Activated CD4-positive, alpha-beta T cell treated with anti-CD3 and anti-CD28 coated beads for 4 hours (primary cell): ENCODE measurements around the gene COL20A1.
"Not testable (repeated sequence)": the region's sequence is repeated elsewhere in the genome, so short reads cannot be mapped to it uniquely, and the experiment has no call there.

Source experiments
- DNase-seq, 2 donors: peaks; one replicate each; pipeline ENCODE4 v3.0.0-alpha.2; 2020

Gene COL20A1

DNA sequence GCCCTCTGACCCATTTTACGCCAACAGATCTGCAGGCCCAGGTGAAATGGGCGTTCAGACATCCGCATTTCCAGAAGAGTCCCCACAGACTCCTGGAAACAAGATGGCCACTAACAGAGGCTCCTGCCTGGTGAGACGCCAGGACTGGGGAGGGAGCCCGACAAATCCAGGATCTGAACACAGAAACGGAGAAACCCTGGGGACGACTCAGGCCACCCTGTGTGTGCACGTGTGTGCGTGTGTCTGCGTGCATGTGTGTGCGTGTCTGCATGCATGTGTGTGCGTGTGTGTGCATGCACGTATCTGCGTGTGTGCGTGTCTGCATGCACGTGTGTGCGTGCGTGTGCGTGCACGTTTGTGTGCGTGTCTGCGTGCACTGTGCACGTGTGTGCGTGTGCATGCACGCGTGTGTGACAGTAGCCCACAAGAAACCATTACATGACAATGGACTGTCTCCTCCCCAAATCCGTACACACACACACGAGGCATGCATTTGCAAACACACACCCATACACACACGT is 43.3 kb downstream of the COL20A1 start:
- no peak for DNase-seq

DNA sequence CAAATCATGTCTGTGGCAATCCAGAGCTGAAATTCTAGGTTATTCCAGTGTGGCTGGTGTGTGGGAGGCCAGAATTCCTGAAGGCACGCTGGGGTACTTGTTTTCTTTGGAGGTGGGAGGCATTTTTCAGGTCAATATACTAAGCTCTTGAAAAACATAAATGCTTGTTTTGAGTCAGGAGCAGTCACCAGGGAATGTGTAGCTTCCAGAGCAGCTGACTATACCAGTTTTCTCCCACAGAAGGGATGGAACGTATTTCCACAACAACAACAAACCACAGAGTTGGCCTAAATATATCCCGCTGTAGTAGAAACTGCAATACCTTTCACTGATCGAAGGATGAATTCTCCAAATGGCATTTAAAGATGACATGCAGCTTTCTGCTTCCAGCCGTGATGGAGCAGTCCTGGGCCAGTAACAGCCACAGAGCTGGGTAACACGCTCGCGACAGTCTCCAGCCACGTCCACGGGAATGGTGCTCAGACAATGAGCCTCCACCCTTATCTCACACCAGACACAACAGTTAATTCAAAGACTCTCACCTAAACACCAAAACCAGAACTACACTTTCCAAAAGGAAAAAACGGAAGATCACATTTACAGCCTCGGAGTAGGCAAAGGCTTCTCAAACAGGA is 44.9 kb downstream of the COL20A1 start:
- no peak for DNase-seq

DNA sequence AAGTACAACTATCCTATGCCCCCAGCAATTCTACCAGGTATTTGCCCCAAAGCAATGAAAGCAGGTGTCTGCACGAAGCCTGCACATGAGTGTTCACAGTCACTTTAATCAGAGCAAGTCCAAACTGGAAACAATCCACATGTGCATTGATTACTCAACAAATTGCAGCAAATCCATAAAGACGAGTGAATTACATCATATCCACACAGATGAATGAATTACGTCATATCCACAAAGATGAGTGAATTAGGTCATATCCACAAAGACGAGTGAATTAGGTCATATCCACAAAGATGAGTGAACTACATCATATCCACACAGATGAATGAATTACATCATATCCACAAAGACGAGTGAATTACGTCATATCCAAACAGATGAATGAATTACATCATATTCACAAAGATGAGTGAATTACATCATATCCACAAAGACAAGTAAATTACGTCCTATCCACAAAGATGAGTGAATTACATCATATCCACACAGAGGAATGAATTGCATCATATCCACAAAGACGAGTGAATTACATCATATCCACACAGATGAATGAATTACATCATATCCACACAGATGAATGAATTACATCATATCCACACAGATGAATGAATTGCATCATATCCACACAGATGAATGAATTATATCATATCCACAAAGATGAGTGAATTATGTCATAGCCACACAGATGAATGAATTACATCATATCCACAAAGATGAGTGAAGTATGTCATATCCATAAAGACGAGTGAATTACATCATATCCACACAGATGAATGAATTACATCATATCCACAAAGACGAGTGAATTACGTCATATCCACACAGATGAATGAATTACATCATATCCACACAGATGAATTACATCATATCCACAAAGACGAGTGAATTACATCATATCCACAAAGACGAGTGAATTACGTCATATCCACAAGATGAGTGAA is 46.4 kb downstream of the COL20A1 start:
- not testable (repeated sequence) for DNase-seq

DNA sequence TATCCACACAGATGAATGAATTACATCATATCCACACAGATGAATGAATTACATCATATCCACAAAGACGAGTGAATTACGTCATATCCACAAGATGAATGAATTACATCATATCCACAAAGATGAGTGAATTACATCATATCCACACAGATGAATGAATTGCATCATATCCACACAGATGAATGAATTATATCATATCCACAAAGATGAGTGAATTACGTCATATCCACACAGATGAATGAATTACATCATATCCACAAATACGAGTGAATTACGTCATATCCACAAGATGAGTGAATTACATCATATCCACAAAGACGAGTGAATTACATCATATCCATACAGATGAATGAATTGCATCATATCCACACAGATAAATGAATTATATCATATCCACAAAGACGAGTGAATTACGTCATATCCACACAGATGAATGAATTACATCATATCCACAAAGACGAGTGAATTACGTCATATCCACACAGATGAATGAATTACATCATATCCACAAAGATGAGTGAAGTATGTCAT is 47.2 kb downstream of the COL20A1 start:
- not testable (repeated sequence) for DNase-seq

DNA sequence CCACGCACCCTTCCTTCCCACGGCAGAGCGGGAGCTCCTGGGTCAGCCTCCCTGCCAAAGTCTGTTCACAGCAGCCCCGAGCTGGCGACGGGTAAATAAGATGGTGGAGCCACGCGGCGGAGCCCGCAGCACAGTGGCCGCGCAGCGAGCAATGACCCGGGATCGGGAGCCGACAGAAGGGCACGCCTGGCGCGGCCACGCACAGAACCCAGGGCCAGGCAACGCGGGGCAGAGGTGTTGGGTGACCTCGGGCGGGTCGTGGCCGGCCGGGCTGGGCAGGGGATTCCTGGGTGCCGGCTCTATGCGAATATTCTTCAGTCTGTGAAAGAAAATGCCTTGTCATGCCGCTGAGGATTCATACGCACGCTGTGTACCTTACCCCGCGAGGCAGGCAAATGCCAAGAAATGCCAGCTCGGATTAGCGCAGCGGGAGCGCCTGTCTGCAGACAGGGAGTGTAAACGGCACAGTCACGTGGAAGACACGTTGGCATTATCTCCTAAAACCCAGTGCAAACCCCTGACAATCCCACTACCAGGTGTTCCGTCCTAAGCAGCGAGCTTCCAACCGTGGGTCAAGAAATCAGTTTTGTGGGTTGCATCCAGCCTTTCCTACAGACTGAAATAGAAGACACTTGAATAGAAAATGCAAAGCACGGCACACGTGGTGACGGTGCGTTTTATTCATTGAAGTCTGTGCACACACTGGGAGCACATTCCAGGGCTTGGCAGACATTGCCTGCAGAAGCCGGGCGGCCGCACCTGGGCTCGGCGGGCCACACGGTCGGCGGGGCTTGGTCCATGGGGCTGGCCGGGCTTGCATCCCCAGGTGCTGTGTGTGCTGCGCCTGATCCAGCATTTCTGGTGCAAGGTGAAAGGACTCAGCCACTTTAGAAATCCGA is 49.8 kb downstream of the COL20A1 start:
- DNase-seq, result no peak

DNA sequence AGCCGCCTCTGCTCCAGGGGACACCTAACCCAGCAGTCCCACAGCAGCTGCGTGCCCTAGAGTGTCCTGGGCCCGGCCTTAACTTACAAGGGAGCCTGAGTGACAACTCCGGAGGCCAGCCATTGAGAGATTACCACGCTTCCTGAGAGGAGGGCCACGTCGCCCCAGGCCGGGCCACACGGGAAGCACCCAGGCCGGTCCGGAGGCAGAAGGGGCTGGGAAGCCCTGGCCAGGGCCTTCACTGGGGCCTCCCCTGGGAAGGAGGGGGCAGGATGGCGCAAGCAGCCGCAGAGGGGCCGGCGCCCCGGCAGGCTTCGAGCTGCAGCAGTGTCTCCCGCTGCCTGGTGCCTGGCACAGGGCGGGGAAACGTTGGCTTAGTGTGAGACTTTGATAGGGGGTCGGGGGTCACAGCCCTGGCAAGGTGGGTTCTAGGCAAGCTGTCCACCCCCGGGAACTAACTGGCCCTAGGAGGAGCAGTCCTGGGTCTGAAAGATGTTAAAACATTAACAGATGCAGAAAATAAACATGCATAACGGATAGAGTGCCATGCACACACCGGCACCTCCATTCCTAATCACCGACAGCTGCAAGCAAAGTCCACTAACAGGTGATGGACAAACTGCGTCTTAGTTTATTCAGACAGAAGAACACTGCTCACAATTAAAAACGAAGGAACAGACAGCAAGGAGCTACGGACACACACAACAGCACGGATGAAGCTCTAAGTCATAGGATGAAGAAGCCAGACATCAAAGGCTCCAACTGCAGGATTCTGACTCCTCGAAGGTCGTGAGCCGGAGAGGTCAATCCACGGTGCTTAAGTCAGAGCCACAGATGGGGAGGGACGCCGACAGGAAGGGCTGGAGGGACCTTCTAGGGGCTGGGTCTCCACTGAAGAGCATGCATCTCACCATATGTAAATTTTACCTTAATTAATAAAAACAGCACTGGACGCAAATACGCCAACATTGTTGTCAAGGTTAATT is 50.8 kb downstream of the COL20A1 start:
- no peak for DNase-seq

DNA sequence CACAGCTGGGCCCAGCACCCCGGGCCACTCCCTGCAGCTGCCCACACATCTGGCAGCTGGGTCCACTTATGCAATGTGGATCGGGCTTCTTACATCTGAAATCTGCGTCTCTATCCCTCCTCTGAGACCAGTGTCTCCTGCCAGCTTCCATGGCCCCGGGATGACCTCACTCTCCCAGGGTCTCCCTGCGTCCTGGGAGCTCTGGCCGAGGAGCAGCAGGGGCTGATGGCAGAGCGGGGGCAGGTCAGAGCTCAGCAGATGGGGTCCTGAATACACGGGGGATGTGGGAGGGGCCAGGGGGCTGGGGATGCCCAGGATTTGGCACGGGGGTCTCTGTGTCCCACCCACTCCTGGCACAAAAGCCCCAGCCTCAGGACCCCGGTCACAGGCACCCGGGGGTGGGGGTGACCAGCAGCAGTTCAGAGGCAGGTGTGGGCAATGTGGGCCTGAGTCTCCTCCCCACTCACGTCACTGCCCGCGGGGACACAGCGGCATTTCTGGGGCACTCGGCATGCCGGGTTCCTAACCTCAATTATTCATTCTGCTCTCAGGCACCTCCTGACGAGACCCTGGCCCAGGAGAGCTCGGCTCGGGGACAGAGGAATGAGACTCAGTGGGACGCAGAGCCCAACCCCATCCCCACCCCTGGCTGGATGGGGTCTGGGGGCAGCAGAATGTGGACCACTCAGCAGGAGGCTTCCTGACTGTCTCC is 51.8 kb downstream of the COL20A1 start:
- no peak for DNase-seq

DNA sequence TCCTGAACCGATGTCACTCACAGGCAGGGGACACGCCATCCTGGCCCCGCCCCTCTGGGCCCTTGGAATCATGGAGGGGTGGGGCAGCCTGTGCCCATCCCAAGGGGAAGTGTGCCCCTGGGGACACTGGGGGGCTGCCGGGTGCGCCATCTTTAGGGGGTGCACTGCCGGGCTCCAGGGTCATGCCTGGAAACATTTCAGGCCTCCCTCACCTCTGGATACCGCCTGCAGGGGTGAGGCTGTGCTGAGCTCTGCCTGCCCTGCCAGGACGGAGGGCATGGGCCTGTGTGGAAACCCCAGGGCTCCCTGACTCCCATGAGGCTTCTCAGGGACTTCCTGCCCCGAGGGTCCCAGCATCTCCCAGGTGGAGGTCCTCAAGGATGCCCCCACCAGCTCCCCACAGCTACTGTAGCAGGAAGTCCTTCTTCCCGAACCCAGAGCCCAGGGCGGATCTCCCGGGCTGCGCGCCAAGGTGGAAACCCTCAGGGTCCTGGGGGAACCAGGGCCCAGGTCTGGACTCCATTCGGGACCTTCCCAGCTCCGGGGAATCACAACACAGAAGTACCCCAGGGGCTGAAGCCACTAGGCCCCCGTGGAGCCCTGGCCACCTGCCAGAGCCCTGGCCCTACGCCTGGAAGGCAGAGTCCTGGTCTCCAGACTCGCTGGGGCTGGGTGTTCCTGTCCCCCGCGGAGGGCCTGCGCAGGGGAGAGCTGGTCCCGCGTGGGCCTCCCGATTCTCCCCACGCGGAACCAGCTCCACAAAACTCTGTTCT is 52.5 kb downstream of the COL20A1 start:
- DNase-seq, result no peak

DNA sequence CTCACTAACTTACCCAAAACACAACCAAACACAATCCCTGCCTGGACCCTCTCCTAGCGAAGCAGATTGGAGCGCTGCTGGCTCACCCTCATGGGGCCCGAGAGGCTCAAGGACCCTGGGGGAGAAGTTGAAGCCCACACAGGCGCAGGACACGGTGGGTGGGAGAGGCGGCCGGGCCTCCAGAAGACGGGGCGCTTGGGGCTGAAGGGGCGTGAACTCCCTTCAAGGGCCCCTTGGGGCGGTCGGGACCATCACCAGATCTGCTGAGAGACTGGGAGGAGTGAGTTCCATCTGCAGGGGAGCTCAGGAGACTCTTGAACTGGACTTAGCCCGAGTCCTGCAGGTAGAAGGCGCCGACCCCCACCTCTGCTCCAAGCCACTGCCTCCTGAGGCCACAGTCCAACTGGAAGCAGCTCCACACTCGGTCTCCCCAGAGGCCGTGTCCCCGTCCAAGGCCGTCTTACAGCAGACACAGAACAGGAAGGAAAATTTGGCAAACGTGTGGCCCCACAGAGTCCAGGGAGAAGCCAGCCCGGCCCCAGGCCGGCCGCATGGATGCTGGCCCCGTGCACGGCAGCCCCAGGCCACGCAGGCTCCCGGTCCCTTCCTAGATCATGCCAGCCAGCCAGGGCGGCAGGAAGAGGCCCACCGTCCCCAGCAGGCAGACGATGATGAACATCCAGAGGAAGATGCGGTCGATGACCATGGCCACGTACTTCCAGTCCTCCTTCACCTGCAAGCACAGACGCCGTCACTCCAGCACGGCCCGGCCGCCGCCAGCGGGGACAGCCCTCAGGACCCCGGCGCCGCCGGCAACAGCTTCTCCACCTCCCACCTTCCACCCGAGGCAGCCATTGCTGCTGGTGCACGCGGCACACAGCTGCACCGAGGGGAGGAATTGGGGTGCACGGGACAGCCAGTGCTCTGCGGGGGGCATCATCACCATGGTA is 53.4 kb downstream of the COL20A1 start:
- no peak for DNase-seq

DNA sequence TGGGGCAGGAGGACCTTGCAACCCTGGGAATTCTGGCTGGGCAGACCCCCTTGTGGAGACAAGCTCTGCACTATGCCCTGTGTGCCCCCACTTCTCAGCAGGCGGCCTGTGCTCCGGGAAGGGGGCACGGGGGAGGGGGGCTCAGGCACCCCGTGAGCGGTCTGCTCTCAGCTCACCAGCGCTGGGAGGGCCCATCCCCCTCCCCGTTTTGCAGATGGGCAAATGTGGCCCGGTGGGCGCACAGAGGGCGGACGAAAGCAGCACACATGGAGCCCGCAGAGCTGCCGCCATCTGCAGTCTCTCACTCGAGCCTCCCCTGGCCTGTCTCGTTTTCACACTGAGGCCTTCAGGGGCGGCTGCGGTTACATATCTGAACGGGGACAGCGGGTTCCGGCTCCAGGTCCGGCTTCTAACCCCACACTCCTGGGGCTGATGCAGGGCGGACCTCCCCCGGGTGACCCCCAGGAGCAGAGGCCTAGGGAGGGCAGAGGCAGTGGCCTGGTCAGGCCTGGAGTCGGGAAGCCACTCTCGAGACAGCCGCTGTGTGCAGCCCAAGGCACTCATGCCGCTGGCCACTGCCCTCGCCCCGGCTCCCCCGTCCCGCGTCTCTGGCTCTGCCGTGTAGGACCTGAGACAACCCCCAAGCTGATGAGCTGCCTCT is 54.2 kb downstream of the COL20A1 start:
- DNase-seq, result no peak

DNA sequence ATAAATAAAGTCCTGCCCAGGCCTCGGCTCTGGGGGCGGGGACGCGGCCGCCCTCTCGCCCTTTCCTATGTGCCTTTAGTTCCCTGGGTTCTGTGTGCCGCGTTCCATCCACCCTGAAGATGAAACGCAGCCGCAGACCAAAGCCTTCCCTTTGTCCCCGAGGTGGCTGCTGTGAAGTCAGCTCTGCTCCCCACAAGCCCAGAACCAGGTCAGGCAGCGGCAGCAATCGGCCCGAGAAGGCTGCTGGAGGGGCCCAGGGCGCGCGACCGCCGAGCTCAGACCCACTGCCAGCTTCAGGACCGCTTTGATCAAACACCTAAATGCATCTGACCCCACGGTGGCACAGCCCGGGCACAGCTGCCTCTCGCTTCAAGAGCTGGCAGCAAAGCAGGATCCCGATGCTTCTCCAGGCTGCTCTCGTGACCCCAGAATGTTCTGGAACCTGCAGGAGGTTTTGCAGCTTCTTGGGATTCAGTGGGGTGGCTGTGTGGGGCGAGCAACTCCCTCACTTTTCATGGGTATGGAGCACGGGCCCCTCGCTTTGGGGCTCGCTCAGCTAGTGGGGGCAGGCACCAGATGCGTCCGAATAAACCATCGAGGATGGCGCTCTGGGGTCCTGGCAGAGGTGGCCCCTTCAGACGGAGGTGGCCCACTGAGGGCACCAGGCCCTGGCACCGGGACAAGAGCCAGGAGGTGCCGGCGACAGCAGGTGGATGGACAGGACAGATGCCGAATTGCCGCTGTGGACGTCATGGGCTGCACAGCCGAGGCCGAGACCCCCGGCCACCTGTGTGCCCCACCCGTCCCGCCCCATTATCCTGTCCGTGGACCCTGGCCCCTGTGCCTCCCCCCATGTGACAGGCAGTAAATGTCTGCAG is 55.2 kb downstream of the COL20A1 start:
- no peak for DNase-seq

DNA sequence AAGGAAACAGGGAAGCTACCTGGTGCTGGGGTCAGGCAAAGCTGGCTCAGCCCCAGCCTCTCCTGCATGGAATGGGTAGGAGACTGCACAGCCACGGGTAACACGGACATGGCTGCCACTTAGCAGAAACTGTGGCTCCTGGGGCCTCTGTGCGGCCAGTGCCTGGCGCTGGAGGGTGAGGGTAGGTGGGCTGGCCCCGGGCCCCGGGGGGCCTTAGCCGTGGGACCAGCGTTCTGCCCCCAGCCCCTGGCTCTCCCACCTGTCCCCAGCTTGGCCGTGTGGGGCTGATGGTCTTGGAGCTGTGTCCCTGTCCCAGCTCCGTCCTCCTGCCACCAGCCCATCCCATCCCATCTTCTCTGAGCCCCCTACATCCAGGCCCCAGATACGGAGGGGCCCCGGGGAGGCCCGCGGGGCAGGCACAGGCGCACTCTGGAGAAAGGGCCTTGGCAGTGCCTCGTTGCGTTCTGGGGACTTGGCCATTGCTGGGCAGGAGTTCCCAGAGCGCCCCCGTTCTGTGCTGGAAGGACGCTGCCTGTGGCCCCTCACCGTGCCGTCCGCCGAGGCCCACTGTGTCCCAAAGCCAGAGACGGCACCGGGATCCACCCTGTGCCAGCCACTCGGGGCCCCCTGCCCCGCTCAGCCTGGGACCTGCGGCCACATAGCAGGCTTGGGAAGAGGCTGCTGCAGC is 56.0 kb downstream of the COL20A1 start:
- no peak for DNase-seq

DNA sequence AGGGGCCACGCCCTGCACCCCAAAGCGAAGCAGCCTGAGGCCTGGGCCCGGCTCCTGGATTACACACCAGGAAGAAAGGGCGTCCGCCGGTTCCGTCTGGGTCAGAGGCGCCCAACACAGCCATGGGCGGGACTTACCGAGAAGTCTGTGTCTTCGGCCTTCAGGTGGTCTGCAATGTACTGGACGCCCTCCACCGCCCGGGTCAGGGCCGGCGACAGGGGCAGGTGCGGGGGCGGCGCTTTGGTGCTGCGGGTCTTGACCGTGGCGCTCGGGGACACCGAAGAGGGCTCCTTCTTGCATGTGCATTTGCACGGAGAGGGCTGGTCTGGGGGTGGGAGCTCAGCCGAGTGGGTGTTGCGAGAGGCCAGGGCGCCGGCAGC is 56.5 kb downstream of the COL20A1 start:
- no peak for DNase-seq

DNA sequence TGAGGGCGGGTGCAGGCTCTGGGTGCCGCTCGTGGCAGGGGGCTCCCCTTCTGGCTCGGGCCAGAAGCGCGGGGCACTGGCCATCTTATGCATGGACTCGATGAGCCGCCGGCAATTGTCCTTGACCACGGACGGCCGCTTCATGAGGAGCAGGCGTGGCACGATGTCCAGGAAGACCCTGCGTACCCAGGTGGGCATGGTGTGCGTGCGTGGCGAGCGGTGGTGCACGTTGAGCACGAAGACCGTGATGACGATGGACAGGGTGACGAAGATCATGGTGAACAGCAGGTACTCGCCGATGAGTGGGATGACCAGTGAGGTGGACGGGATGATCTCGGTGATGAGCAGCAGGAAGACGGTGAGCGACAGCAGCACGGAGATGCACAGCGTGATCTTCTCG is 57.2 kb downstream of the COL20A1 start:
- DNase-seq, result no peak

DNA sequence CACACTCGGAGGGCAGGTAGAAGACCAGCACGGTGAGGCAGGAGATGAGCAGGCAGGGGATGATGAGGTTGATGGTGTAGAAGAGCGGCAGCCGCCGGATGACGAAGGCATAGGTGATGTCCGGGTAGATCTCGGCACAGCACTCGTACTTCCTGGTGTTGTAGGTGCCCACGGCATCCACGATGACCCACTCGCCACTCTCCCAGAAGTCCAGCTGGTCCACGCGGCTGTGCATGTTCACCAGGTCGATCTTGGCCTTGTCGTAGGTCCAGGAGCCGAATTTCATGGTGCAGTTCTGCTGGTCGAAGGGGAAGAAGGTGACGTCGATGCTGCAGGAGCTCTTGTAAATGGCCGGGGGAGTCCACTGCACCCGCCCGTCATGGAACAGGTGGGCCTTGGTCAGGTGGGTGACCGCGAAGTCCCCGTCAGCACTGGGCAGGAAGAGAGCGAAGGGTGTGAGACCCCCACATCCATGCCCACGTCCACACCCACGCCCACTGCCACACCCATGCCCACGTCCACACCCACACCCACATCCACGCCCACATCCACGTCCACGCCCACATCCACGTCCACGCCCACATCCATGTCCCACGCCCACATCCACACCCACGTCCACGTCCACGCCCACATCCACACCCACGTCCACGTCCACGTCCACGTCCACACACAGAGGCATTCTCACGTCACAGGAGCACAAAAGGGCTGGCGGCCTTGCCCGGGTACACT is 57.8 kb downstream of the COL20A1 start:
- no peak for DNase-seq

DNA sequence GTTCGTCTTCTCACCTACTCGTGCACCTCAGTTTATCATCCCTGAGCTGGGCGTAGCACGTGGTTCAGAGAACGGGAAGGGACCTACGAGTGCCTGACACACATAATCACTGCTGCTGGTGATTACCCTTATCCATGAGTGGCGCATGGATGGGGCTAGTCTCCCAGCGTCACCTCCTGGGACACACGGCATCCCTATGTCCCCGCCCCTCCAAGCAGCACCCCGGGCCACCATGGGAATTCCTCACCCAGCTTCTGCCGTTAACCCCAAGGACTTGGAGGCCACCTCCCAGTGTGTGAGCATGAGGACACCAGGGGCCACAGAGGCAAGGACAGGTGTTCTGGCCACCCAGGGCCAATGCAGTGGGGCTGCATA is 58.3 kb downstream of the COL20A1 start:
- no peak for DNase-seq
